Lower leg skin (tissue), 4 donors: ENCODE results near the gene SHISA8. TPM values are rescaled to one million over a fixed set of nuclear protein-coding genes. Genes with fewer than 3 reads are reported as not detected.

Source experiments
- DNase-seq, 2 donors: peaks; one replicate each; pipeline ENCODE4 v3.0.0-alpha.2; 2019; ENCODE audit warnings: low spot score in 2 of 2
- H3K4me3 ChIP-seq: fragments of 200-600 bp; sonication (generic); 2 replicates; pipeline ENCODE4 v1.5.1; 2017; ENCODE audit warnings: mild to moderate bottlenecking, low read depth; ENCODE audit not compliant: poor library complexity, severe bottlenecking
- POLR2A ChIP-seq, 2 donors: fragments of 450-650 bp; IDR thresholded peaks; one replicate each; pipeline ENCODE4 v1.6.1; 2016 to 2017; ENCODE audit warnings: antibody characterized with exemption in 2 of 2, mild to moderate bottlenecking in 1 of 2, moderate library complexity in 1 of 2
- WGBS, 2 donors: methylation state at CpG; one replicate each; pipeline ENCODE4 v1.1.5; 2018; 5-methylcytosine and 5-hydroxymethylcytosine counted together
- intact Hi-C: fragments of 100-400 bp; cut with DNase I; formaldehyde crosslinking; loops from one replicate; pipeline ENCODE4 v1.15.0; 2023; ENCODE audit warnings: low total_unique reads
- total RNA-seq, 4 donors: library from RNA; depleted of rRNA; stranded (reverse); fragments of >200 nt; gene quantifications; one replicate each; pipeline ENCODE4 v1.1.0, GENCODE V29; 2016
- TF ChIP-seq, protein P1 (sequence below), 3 donors: fragments of 450-650 bp; IDR thresholded peaks; one replicate each; pipeline ENCODE4 v1.5.1; 2016; ENCODE audit warnings: antibody characterized with exemption in 3 of 3, mild to moderate bottlenecking in 3 of 3, moderate library complexity in 2 of 3

SHISA8 gene
- total RNA-seq, 4 donors from 2014 or later, result 0.46 to 2.0 (median 1.0) TPM

DNA sequence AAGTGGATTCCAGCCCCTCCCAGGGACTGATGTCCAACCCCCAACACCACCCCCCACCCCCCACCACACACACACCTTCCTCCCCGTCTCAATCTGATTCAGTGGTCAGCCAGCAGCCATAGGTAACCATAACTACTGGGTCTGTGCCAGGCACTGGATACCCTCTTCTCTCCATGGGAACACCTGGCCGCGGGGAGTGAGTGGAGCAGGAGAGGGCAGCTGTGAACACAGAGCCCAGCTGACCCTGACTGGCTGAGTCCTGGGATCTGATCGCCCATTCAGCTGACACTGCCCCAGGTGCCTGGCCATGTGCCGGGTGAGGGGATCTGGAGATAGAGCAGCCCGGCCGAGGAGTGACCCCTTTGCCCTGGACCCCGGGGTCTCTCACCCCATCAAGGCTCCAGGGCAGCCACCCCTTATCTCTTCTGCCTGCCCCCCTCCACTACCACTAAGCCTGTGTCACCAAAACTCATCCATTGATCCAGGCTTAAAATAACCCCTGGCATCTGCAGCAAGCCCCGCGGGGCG lies 2.6 kb upstream of the SHISA8 start:
- no peak overlapping the region for H3K4me3 ChIP-seq
- WGBS, 2 donors, result 55 to 60% methylated on average over 10 to 11 of the region's 11 CpGs
- intact Hi-C loops, result no loop called here
- no peak for DNase-seq
- no peak for TF ChIP-seq POLR2A (IDR thresholded peaks at IDR 0.05)
- TF ChIP-seq, protein P1, sequence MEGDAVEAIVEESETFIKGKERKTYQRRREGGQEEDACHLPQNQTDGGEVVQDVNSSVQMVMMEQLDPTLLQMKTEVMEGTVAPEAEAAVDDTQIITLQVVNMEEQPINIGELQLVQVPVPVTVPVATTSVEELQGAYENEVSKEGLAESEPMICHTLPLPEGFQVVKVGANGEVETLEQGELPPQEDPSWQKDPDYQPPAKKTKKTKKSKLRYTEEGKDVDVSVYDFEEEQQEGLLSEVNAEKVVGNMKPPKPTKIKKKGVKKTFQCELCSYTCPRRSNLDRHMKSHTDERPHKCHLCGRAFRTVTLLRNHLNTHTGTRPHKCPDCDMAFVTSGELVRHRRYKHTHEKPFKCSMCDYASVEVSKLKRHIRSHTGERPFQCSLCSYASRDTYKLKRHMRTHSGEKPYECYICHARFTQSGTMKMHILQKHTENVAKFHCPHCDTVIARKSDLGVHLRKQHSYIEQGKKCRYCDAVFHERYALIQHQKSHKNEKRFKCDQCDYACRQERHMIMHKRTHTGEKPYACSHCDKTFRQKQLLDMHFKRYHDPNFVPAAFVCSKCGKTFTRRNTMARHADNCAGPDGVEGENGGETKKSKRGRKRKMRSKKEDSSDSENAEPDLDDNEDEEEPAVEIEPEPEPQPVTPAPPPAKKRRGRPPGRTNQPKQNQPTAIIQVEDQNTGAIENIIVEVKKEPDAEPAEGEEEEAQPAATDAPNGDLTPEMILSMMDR (IDR thresholded peaks at IDR 0.05), result no peak

DNA sequence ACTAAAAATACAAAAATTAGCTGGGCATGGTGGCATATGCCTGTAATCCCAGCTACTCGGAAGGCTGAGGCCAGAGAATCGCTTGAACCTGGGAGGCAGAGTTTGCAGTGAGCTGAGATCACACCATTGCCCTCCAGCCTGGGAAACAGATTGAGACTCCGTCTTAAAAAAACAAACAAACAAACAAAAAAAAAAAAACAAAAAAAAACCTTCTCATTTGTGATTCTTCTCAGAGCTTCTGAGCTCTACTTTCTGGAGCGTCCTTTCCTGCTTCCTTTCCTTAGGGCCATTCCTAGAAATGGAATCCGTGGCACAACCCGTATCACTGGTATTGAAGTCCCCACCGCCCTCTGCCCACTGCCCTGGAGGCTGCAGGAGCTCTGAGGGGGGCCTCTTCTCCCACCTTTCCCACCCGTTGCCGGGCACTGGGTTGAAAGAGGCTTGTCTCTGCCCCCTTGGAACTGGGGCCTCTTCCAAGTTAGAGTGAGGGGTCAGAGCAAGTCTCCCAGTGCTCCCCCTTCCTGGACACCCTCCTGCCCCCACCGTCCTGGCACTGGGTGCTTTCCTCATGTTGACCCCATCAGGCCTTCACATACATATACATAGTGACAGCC lies 2.0 kb upstream of the SHISA8 start:
- no peak overlapping the region for H3K4me3 ChIP-seq
- 47 to 58% methylated on average over 10 of the region's 10 CpGs for WGBS, 2 donors
- intact Hi-C loops, result no loop called here
- TF ChIP-seq, protein P1 (IDR thresholded peaks at IDR 0.05), result no peak
- no peak for TF ChIP-seq POLR2A (IDR thresholded peaks at IDR 0.05)
- DNase-seq, result no peak

DNA sequence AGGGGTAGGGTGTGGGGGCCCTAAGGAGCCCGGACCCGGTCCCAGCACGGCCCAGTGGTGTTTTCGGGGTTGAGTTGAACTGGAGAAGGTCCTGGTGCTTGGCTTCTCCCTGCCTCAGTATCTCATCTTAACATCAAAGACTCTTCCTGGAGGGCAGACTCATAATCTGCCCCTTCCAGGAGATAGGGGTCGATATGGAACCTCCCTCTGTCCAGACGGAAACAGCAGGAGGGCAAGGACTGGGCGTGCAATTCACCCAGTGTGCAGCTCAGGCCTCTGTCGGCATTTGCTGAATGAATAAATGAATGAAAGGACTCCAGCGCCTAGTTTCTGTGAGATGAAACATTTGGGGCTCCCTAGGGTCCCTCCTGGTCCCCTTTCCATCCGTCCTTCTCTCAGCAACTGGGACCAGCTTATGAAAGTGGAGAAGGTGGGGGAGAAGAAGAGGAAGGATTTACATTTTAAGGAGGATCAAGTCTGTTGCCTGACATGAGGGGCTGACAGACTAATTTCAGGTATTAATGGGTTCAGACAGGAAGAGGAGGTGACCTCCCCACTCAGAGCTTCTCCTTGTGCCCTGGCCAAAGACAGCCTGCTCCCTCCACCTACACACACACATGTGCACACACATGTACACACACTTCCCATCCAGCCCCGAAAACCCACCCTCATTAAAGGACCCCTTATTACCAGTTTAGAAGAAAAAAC lies 1.1 kb upstream of the SHISA8 start:
- DNase-seq, result no peak
- no peak overlapping the region for H3K4me3 ChIP-seq
- intact Hi-C loops, result no loop called here
- TF ChIP-seq POLR2A (IDR thresholded peaks at IDR 0.05), result no peak
- TF ChIP-seq, protein P1 (IDR thresholded peaks at IDR 0.05), result no peak
- WGBS, 2 donors, result 51 to 54% methylated on average over 10 to 11 of the region's 11 CpGs

DNA sequence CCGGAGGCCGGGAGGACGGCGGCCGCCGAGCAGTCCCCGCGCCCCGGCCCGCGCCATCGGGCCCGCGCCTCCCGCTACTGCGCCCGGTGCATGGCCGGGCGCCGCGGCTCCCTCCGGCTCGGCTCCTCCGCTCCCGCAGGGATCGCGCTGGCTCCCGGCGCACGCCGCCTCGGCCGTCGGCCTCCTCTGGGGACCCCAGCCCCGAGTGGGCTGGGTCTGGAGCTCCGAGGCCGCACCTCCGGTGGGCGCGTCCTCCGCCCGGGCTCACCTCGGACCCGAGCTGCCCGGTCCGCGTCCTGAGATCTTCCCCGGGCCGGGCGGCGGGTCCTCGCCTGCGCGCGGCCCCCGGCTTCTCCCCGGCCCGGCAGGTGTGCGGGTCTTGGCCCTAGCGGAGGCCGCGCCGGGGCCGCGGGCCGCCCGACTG lies 251 bp downstream of the SHISA8 start:
- H3K4me3 ChIP-seq, result no peak overlapping the region
- 0% methylated on average over 20 to 36 of the region's 67 CpGs for WGBS, 2 donors
- no peak for DNase-seq
- intact Hi-C loops, result no loop called here
- TF ChIP-seq, protein P1 (IDR thresholded peaks at IDR 0.05), result no peak
- TF ChIP-seq POLR2A (IDR thresholded peaks at IDR 0.05), result no peak

DNA sequence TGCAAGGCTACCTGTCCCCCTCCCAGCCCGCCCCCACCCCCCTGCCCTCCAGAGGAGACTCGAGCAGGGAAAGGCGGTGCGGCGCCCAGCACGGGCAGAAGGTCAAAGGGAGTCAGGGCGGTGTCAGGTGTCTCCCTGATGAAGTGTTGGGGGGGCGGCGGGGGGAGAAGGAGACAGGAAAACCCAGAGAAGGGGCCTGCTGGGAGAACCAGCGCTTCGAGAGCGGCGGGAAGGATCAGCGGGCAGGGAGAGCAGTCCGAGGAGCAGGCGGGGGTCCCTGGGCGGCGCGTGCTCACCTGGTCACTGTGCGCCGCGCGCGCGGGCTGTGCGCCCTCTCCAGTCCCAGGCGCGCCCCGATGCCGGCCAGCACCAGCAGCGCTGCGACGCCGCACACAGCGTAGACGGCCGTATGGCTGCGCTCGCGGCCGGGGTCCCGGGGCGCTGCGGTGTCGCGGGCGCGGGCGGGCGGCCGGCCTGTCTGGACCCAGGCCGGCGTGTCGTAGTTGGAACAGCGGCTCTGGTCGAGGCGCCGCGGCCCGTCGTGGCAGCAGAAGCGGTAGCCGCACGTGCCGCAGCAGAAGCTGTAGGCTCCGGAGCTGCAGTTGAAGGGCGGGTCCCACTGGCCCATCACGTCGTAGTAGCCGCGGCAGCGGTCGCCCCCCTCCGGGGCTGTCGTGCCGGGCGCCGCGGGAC lies 886 bp downstream of the SHISA8 start:
- 2 to 12% methylated on average over 13 to 15 of the region's 79 CpGs for WGBS, 2 donors
- intact Hi-C loops, result no loop called here
- no peak for DNase-seq
- TF ChIP-seq POLR2A (IDR thresholded peaks at IDR 0.05), result no peak
- TF ChIP-seq, protein P1 (IDR thresholded peaks at IDR 0.05), result no peak
- H3K4me3 ChIP-seq, result no peak overlapping the region
